Uterus (tissue), 2 donors: Measurements from ENCODE around the gene RARRES2.
"Not testable (repeated sequence)": the region's sequence is repeated elsewhere in the genome, so short reads cannot be mapped to it uniquely, and the experiment has no call there.

Source experiments
- POLR2A ChIP-seq, 2 donors: fragments of 450-650 bp; IDR thresholded peaks; one replicate each; pipeline ENCODE4 v1.6.1; 2016; ENCODE audit warnings: antibody characterized with exemption in 2 of 2, mild to moderate bottlenecking in 1 of 2, moderate library complexity in 1 of 2
- TF ChIP-seq, protein P1 (sequence below), 4 experiments: fragments of 200-600 bp in 2 of 4; fragments of 450-650 bp in 2 of 4; sonication (generic) in 2 of 4; IDR thresholded peaks; one replicate each; pipeline ENCODE4 v1.5.1; 2016 to 2019; ENCODE audit warnings: antibody characterized with exemption in 4 of 4, mild to moderate bottlenecking in 2 of 4, moderate library complexity in 1 of 4

DNA sequence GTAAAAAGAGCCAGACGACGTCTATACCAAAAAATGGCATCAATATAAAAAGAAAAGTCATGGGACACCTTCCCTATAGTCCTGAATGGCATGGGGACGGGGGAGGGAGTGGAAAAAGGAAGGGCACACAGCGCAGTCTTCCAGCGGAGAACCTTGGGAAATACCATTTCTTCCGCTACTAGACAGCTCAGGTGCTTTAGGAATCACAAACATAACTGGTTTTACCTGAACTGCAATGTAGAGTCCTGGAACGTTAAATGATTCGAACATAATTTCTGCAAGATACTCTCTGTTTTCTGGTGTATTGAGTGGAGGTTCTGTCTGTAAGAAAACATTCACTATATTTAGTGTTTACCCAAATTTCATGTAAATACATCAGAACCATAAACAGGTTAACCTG lies 46.4 kb downstream of the RARRES2 start:
- TF ChIP-seq, protein P1, sequence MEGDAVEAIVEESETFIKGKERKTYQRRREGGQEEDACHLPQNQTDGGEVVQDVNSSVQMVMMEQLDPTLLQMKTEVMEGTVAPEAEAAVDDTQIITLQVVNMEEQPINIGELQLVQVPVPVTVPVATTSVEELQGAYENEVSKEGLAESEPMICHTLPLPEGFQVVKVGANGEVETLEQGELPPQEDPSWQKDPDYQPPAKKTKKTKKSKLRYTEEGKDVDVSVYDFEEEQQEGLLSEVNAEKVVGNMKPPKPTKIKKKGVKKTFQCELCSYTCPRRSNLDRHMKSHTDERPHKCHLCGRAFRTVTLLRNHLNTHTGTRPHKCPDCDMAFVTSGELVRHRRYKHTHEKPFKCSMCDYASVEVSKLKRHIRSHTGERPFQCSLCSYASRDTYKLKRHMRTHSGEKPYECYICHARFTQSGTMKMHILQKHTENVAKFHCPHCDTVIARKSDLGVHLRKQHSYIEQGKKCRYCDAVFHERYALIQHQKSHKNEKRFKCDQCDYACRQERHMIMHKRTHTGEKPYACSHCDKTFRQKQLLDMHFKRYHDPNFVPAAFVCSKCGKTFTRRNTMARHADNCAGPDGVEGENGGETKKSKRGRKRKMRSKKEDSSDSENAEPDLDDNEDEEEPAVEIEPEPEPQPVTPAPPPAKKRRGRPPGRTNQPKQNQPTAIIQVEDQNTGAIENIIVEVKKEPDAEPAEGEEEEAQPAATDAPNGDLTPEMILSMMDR (IDR thresholded peaks at IDR 0.05): not testable (repeated sequence)
- TF ChIP-seq POLR2A (IDR thresholded peaks at IDR 0.05): not testable (repeated sequence)
